GM18867 (cell line): Measurements from ENCODE around the gene KIAA1210.

ENCODE experiments used
- ATAC-seq: cut with Tn5 transposase; IDR thresholded peaks from one replicate; pipeline ENCODE4 v1.9.1; 2021; ENCODE audit warnings: mild to moderate bottlenecking, moderate library complexity; ENCODE audit not compliant: unreplicated experiment

KIAA1210 gene

GRCh38 chrX:119127650-119128049 lies at the start of gene KIAA1210:
KIAA1210 (minus strand) TSS chrX:119127812; CDS start chrX:119123642, 4,170 bp downstream.
- ATAC-seq, result no peak

- no peak for ATAC-seq
These were observed 49.7 kb upstream of the KIAA1210 start for GRCh38 chrX:119177278-119177677.

- ATAC-seq, result no peak
These were observed 47.3 kb upstream of the KIAA1210 start for GRCh38 chrX:119174900-119175299.

GRCh38 chrX:119168104-119168503 lies 40.5 kb upstream of the KIAA1210 start:
- no peak for ATAC-seq

GRCh38 chrX:119158226-119158625 lies 30.6 kb upstream of the KIAA1210 start:
- ATAC-seq, result no peak

GRCh38 chrX:119156241-119156640 lies 28.6 kb upstream of the KIAA1210 start:
- ATAC-seq, result no peak

GRCh38 chrX:119155416-119156035 lies 27.9 kb upstream of the KIAA1210 start:
- ATAC-seq, result no peak

- ATAC-seq, result no peak
These were observed 23.4 kb upstream of the KIAA1210 start for GRCh38 chrX:119151051-119151380.

GRCh38 chrX:119150163-119151050 lies 22.8 kb upstream of the KIAA1210 start:
- ATAC-seq, result no peak

- no peak for ATAC-seq
These were observed 19.9 kb upstream of the KIAA1210 start for GRCh38 chrX:119147486-119147885.

- ATAC-seq, result no peak
These were observed 17.6 kb upstream of the KIAA1210 start for GRCh38 chrX:119145241-119145653.

- no peak for ATAC-seq
These were observed 6.9 kb upstream of the KIAA1210 start for GRCh38 chrX:119134466-119134865.

- ATAC-seq, result no peak
These were observed 5.3 kb upstream of the KIAA1210 start for GRCh38 chrX:119132961-119133360.

GRCh38 chrX:119132316-119132715 lies 4.7 kb upstream of the KIAA1210 start:
- no peak for ATAC-seq

- no peak for ATAC-seq
These were observed 3.3 kb upstream of the KIAA1210 start for GRCh38 chrX:119130911-119131310.

GRCh38 chrX:119121341-119121740 lies 6.3 kb downstream of the KIAA1210 start:
- no peak for ATAC-seq

GRCh38 chrX:119118780-119119395 lies 8.7 kb downstream of the KIAA1210 start:
- peak; percentile 97 for ATAC-seq

GRCh38 chrX:119107206-119107605 lies 20.4 kb downstream of the KIAA1210 start:
- no peak for ATAC-seq

GRCh38 chrX:119105826-119106225 lies 21.8 kb downstream of the KIAA1210 start:
- no peak for ATAC-seq

- no peak for ATAC-seq
These were observed 26.4 kb downstream of the KIAA1210 start for GRCh38 chrX:119101168-119101567.

GRCh38 chrX:119095936-119096335 lies 31.7 kb downstream of the KIAA1210 start:
- ATAC-seq, result no peak

GRCh38 chrX:119094819-119095218 lies 32.8 kb downstream of the KIAA1210 start:
- ATAC-seq, result no peak
